ENCODE results near the gene AGPAT4. TPM values are rescaled to one million over a fixed set of nuclear protein-coding genes. Genes with fewer than 3 reads are reported as not detected.
A peak's percentile ranks its signal among the peaks of the same experiment; 100 is the strongest.

The AGPAT4 gene
- polyA plus RNA-seq, 1 of the 3 experiments (the other 2 are of a cell fraction) = 3.9 TPM

DNA sequence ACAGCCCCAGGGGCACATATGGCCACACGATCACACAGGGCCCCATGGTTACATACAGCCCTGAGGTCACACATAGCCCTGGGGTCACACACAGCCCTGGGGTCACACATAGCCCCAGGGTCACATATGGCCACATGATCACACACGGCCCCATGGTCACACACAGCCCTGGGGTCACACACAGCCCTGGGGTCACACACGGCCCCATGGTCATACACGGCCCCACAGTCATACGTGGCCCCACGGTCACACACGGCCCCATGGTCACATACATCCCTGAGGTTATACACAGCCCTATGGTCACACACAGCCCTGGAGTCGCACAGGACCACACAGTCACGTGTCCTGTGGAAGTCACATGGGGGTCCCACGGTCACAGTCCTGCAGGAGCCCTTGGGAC lies 120.1 kb downstream of the AGPAT4 start:
- H3K9me3 ChIP-seq = no peaks in the 10 kb centered on the region
- no peaks in the 10 kb centered on the region for H3K4me1 ChIP-seq (ENCODE audit: control insufficient read depth in 1 of 2, insufficient read depth in 2 of 2, low read depth in 1 of 2, low read length in 1 of 2)
- H3K4me3 ChIP-seq (ENCODE audit: low read depth in 2 of 2, low read length in 1 of 2) = no peak overlapping the region
- H2AFZ ChIP-seq (ENCODE audit: low read depth) = no peak overlapping the region
- no peaks in the 10 kb centered on the region for H3K9me2 ChIP-seq
- no peaks in the 10 kb centered on the region for H3F3A ChIP-seq (replicated peaks; ENCODE audit: insufficient read depth)
- WGBS (ENCODE audit: low lambda C conversion rate) = 60% methylated on average over 1 of the region's 10 CpGs
- no peak overlapping the region for H3K27ac ChIP-seq (ENCODE audit: low read depth in 2 of 2, low read length in 1 of 2)
- H3K4me2 ChIP-seq = no peak overlapping the region
- H4K20me1 ChIP-seq (ENCODE audit: insufficient read depth) = no peaks in the 10 kb centered on the region
- H3K36me3 ChIP-seq (replicated peaks in 1 of 2; ENCODE audit: control insufficient read depth in 1 of 2, insufficient read depth in 2 of 2, low read length in 1 of 2) = no peaks in the 10 kb centered on the region
- ChIA-PET POLR2A (no interaction called here), CTCF (interaction anchor here (0.9 to 6.0 kb wide), 5 partner anchors 190 to 220 kb away, joined by 4 to 43 read pairs (median 12); no protein-coding TSS in a partner anchor)
- H3K27me3 ChIP-seq (ENCODE audit: insufficient read depth) = no peaks in the 10 kb centered on the region
- H3K9ac ChIP-seq = no peak overlapping the region
- DNase-seq = no peak
- H3K79me2 ChIP-seq (ENCODE audit: insufficient read depth) = no peaks in the 10 kb centered on the region
- TF ChIP-seq TCF12 (IDR thresholded peaks at IDR 0.05) (no peak), SMC3 (IDR thresholded peaks at IDR 0.05; ENCODE audit: low read depth, low read length) (no peak)

DNA sequence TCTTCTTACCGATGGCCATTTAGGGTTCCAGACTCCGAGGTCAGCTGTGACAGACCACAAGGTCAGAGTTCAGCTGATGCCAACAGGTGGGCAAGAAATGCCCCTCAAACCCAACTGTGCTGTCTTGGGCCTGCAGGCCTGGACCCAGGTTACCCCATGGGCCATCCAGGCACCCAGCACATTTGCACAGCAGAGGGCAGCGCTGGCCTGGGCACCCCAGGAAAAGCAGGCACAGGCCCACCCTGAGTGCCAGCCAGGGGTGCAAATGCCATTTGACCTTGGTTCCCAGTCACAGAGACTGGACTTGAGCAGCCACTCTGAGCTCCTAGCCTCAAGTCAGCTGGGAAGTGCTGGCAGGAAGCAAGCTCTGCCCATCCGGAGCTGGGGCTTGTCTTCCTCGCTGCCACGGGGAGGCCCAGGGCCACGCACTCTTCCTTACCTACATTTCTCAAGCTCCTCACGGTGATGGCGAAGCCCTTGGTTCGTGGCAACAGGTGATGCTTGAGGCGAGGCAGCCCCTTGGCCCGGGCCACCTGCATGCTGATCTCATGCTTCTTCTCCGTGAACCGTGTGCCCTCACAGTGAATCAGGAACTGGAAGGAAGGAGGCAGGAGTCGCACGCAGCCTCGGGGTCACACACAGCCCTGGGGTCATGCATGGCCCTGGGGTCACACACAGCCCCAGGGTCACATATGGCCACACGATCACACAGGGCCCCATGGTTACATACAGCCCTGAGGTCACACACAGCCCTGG lies 120.8 kb downstream of the AGPAT4 start:
- no peaks in the 10 kb centered on the region for H3K4me1 ChIP-seq (ENCODE audit: control insufficient read depth in 1 of 2, insufficient read depth in 2 of 2, low read depth in 1 of 2, low read length in 1 of 2)
- no peak overlapping the region for H3K4me2 ChIP-seq
- H3K9ac ChIP-seq = no peak overlapping the region
- H3K27me3 ChIP-seq (ENCODE audit: insufficient read depth) = no peaks in the 10 kb centered on the region
- no peaks in the 10 kb centered on the region for H3K36me3 ChIP-seq (replicated peaks in 1 of 2; ENCODE audit: control insufficient read depth in 1 of 2, insufficient read depth in 2 of 2, low read length in 1 of 2)
- H3K27ac ChIP-seq (ENCODE audit: low read depth in 2 of 2, low read length in 1 of 2) = no peak overlapping the region
- CTCF ChIA-PET = interaction anchor here (0.9 to 6.0 kb wide), 5 partner anchors 190 to 221 kb away, joined by 4 to 43 read pairs (median 12); no protein-coding TSS in a partner anchor
- peak; percentile 66 for TF ChIP-seq RAD21 (IDR thresholded peaks at IDR 0.05; ENCODE audit: low read length)
- no peak for TF ChIP-seq RXRA (IDR thresholded peaks at IDR 0.05; ENCODE audit: borderline replicate concordance, low read depth)
- peak; percentile 85 for TF ChIP-seq SMC3 (IDR thresholded peaks at IDR 0.05; ENCODE audit: low read depth, low read length)
- TF ChIP-seq, protein P1, sequence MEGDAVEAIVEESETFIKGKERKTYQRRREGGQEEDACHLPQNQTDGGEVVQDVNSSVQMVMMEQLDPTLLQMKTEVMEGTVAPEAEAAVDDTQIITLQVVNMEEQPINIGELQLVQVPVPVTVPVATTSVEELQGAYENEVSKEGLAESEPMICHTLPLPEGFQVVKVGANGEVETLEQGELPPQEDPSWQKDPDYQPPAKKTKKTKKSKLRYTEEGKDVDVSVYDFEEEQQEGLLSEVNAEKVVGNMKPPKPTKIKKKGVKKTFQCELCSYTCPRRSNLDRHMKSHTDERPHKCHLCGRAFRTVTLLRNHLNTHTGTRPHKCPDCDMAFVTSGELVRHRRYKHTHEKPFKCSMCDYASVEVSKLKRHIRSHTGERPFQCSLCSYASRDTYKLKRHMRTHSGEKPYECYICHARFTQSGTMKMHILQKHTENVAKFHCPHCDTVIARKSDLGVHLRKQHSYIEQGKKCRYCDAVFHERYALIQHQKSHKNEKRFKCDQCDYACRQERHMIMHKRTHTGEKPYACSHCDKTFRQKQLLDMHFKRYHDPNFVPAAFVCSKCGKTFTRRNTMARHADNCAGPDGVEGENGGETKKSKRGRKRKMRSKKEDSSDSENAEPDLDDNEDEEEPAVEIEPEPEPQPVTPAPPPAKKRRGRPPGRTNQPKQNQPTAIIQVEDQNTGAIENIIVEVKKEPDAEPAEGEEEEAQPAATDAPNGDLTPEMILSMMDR (IDR thresholded peaks at IDR 0.05) = peak; percentile 64
- H3F3A ChIP-seq (replicated peaks; ENCODE audit: insufficient read depth) = no peaks in the 10 kb centered on the region
- DNase-seq = peak; percentile 67
- H3K79me2 ChIP-seq (ENCODE audit: insufficient read depth) = no peaks in the 10 kb centered on the region
- H3K4me3 ChIP-seq (ENCODE audit: low read depth in 2 of 2, low read length in 1 of 2) = no peak overlapping the region
- POLR2A ChIA-PET = no interaction called here
- no peaks in the 10 kb centered on the region for H3K9me3 ChIP-seq
- H3K9me2 ChIP-seq = no peaks in the 10 kb centered on the region
- H2AFZ ChIP-seq (ENCODE audit: low read depth) = no peak overlapping the region
- no peaks in the 10 kb centered on the region for H4K20me1 ChIP-seq (ENCODE audit: insufficient read depth)
- WGBS (ENCODE audit: low lambda C conversion rate) = 93% methylated on average over 15 of the region's 18 CpGs

DNA sequence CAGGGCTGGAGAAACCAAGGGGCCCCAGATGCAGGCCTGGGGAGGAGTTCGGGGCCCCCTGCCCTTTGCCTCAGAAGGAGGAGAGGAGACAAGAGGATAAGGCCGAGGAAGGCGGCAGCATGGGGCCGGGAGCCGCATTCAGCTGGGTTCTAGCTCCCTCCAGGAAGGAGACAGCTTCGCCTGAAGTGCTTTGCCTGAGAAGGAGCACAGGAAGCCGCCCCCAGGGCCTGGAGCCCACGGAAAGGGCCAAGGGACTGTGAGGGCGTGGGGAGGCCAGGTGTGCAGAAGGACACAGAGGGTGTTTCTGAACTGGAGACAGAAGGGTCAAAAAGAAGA lies 121.4 kb downstream of the AGPAT4 start:
- ChIA-PET CTCF (interaction anchor here (0.9 to 6.0 kb wide), 5 partner anchors 191 to 222 kb away, joined by 4 to 43 read pairs (median 12); no protein-coding TSS in a partner anchor), POLR2A (no interaction called here)
- H3K79me2 ChIP-seq (ENCODE audit: insufficient read depth) = no peaks in the 10 kb centered on the region
- no peak overlapping the region for H3K4me2 ChIP-seq
- 81% methylated on average over 9 of the region's 9 CpGs for WGBS (ENCODE audit: low lambda C conversion rate)
- no peak overlapping the region for H3K27ac ChIP-seq (ENCODE audit: low read depth in 2 of 2, low read length in 1 of 2)
- no peaks in the 10 kb centered on the region for H3K9me3 ChIP-seq
- no peak overlapping the region for H3K9ac ChIP-seq
- no peak overlapping the region for H3K4me3 ChIP-seq (ENCODE audit: low read depth in 2 of 2, low read length in 1 of 2)
- H4K20me1 ChIP-seq (ENCODE audit: insufficient read depth) = no peaks in the 10 kb centered on the region
- no peak overlapping the region for H2AFZ ChIP-seq (ENCODE audit: low read depth)
- no peaks in the 10 kb centered on the region for H3F3A ChIP-seq (replicated peaks; ENCODE audit: insufficient read depth)
- H3K4me1 ChIP-seq (ENCODE audit: control insufficient read depth in 1 of 2, insufficient read depth in 2 of 2, low read depth in 1 of 2, low read length in 1 of 2) = no peaks in the 10 kb centered on the region
- DNase-seq = no peak
- no peaks in the 10 kb centered on the region for H3K27me3 ChIP-seq (ENCODE audit: insufficient read depth)
- H3K36me3 ChIP-seq (replicated peaks in 1 of 2; ENCODE audit: control insufficient read depth in 1 of 2, insufficient read depth in 2 of 2, low read length in 1 of 2) = no peaks in the 10 kb centered on the region
- TF ChIP-seq FOSL2 (IDR thresholded peaks at IDR 0.05; ENCODE audit: borderline replicate concordance, low read depth) (no peak), RFX5 (IDR thresholded peaks at IDR 0.05; ENCODE audit: low read length) (no peak), RXRA (IDR thresholded peaks at IDR 0.05; ENCODE audit: borderline replicate concordance, low read depth) (no peak), JUND (IDR thresholded peaks at IDR 0.05) (no peak), GATA2 (CRISPR knock-in tag; IDR thresholded peaks at IDR 0.05) (no peak)
- TF ChIP-seq, protein P2, sequence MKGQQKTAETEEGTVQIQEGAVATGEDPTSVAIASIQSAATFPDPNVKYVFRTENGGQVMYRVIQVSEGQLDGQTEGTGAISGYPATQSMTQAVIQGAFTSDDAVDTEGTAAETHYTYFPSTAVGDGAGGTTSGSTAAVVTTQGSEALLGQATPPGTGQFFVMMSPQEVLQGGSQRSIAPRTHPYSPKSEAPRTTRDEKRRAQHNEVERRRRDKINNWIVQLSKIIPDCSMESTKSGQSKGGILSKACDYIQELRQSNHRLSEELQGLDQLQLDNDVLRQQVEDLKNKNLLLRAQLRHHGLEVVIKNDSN (IDR thresholded peaks at IDR 0.05; ENCODE audit: borderline replicate concordance, low read depth) = no peak
- TF ChIP-seq, protein P3, sequence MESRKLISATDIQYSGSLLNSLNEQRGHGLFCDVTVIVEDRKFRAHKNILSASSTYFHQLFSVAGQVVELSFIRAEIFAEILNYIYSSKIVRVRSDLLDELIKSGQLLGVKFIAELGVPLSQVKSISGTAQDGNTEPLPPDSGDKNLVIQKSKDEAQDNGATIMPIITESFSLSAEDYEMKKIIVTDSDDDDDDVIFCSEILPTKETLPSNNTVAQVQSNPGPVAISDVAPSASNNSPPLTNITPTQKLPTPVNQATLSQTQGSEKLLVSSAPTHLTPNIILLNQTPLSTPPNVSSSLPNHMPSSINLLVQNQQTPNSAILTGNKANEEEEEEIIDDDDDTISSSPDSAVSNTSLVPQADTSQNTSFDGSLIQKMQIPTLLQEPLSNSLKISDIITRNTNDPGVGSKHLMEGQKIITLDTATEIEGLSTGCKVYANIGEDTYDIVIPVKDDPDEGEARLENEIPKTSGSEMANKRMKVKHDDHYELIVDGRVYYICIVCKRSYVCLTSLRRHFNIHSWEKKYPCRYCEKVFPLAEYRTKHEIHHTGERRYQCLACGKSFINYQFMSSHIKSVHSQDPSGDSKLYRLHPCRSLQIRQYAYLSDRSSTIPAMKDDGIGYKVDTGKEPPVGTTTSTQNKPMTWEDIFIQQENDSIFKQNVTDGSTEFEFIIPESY (IDR thresholded peaks at IDR 0.05; ENCODE audit: borderline replicate concordance, low read depth) = no peak
- no peaks in the 10 kb centered on the region for H3K9me2 ChIP-seq
